Mucosa of stomach (tissue), 1 donor: ENCODE results near the gene LGR6.
"Not testable (repeated sequence)": the region's sequence is repeated elsewhere in the genome, so short reads cannot be mapped to it uniquely, and the experiment has no call there.

Experiments used
- H3K27me3 ChIP-seq: one replicate; pipeline ENCODE4 v1.7.0; 2013; ENCODE audit warnings: mild to moderate bottlenecking, low read length; ENCODE audit not compliant: control insufficient read depth, insufficient read depth
- H3K36me3 ChIP-seq: one replicate; pipeline ENCODE4 v1.7.0; 2013; ENCODE audit warnings: low read length; ENCODE audit not compliant: control insufficient read depth, insufficient read depth
- H3K4me1 ChIP-seq: one replicate; pipeline ENCODE4 v1.7.0; 2013; ENCODE audit warnings: mild to moderate bottlenecking, low read length; ENCODE audit not compliant: control insufficient read depth, insufficient read depth
- H3K4me3 ChIP-seq: one replicate; pipeline ENCODE4 v1.7.0; 2013; ENCODE audit warnings: low read length
- H3K9ac ChIP-seq: one replicate; pipeline ENCODE4 v1.7.0; 2013; ENCODE audit warnings: mild to moderate bottlenecking, low read length, moderate library complexity
- H3K9me3 ChIP-seq: one replicate; pipeline ENCODE4 v1.7.0; 2013; ENCODE audit warnings: mild to moderate bottlenecking, low read length, moderate library complexity; ENCODE audit not compliant: control insufficient read depth
- donor health status: Pancreatic carcinoma.

LGR6 gene

GRCh38 chr1:202187041-202187671 is 6.4 kb upstream of the LGR6 start:
- peaks cover 7% of the 10 kb centered on the region for H3K4me1 ChIP-seq
- H3K4me3 ChIP-seq, result no peak overlapping the region
- H3K36me3 ChIP-seq, result no peaks in the 10 kb centered on the region
- peaks cover 18% of the 10 kb centered on the region for H3K27me3 ChIP-seq
- no peaks in the 10 kb centered on the region for H3K9me3 ChIP-seq
- no peak overlapping the region for H3K9ac ChIP-seq

GRCh38 chr1:202187697-202188407 is 5.7 kb upstream of the LGR6 start:
- Histone ChIP-seq H3K36me3 (no peaks in the 10 kb centered on the region), H3K27me3 (peaks cover 22% of the 10 kb centered on the region), H3K4me3 (no peak overlapping the region), H3K4me1 (peaks cover 8% of the 10 kb centered on the region), H3K9me3 (no peaks in the 10 kb centered on the region), H3K9ac (no peak overlapping the region)

GRCh38 chr1:202189001-202189790 is 4.4 kb upstream of the LGR6 start:
- no peaks in the 10 kb centered on the region for H3K9me3 ChIP-seq
- H3K4me1 ChIP-seq, result peaks cover 15% of the 10 kb centered on the region
- no peak overlapping the region for H3K9ac ChIP-seq
- peaks cover 35% of the 10 kb centered on the region for H3K27me3 ChIP-seq
- no peak overlapping the region for H3K4me3 ChIP-seq
- H3K36me3 ChIP-seq, result no peaks in the 10 kb centered on the region

- Histone ChIP-seq H3K36me3 (no peaks in the 10 kb centered on the region), H3K4me3 (no peak overlapping the region), H3K27me3 (peaks cover 30% of the 10 kb centered on the region), H3K4me1 (peaks cover 8% of the 10 kb centered on the region), H3K9me3 (no peaks in the 10 kb centered on the region), H3K9ac (no peak overlapping the region)
Observed at GRCh38 chr1:202189918-202190715, 3.5 kb upstream of the LGR6 start.

GRCh38 chr1:202191391-202191790 is 2.2 kb upstream of the LGR6 start:
- H3K27me3 ChIP-seq, result peaks cover 23% of the 10 kb centered on the region
- H3K4me3 ChIP-seq, H3K9me3 ChIP-seq, H3K36me3 ChIP-seq, H3K9ac ChIP-seq, H3K4me1 ChIP-seq: not testable (repeated sequence)

GRCh38 chr1:202192770-202193613 is 607 bp upstream of the LGR6 start:
- Histone ChIP-seq H3K9ac (no peak overlapping the region), H3K4me3 (no peak overlapping the region)

GRCh38 chr1:202194328-202194648 is 689 bp downstream of the LGR6 start:
- H3K4me3 ChIP-seq, result no peak overlapping the region
- H3K9me3 ChIP-seq, result no peaks in the 10 kb centered on the region
- peaks cover 18% of the 10 kb centered on the region for H3K4me1 ChIP-seq
- no peak overlapping the region for H3K9ac ChIP-seq
- H3K36me3 ChIP-seq, result no peaks in the 10 kb centered on the region
- H3K27me3 ChIP-seq, result peaks cover 24% of the 10 kb centered on the region

More at GRCh38 chr1:202192770-202193613, 607 bp upstream of the LGR6 start:
- no peaks in the 10 kb centered on the region for H3K36me3 ChIP-seq
- H3K27me3 ChIP-seq, result peaks cover 24% of the 10 kb centered on the region
- peaks cover 8% of the 10 kb centered on the region for H3K4me1 ChIP-seq
- no peaks in the 10 kb centered on the region for H3K9me3 ChIP-seq

- Histone ChIP-seq H3K36me3 (no peaks in the 10 kb centered on the region), H3K27me3 (peaks cover 21% of the 10 kb centered on the region), H3K4me3 (no peak overlapping the region), H3K4me1 (peaks cover 31% of the 10 kb centered on the region), H3K9me3 (no peaks in the 10 kb centered on the region), H3K9ac (no peak overlapping the region)
Observed at GRCh38 chr1:202197653-202198365, 4.2 kb downstream of the LGR6 start.

- Histone ChIP-seq H3K9me3 (no peaks in the 10 kb centered on the region), H3K36me3 (no peaks in the 10 kb centered on the region), H3K4me3 (no peak overlapping the region), H3K27me3 (peaks cover 15% of the 10 kb centered on the region), H3K9ac (no peak overlapping the region), H3K4me1 (peaks cover 26% of the 10 kb centered on the region)
Observed at GRCh38 chr1:202198366-202198724, 4.7 kb downstream of the LGR6 start.

GRCh38 chr1:202199040-202199889 is 5.7 kb downstream of the LGR6 start:
- Histone ChIP-seq H3K9me3 (no peaks in the 10 kb centered on the region), H3K36me3 (no peaks in the 10 kb centered on the region), H3K4me3 (no peak overlapping the region), H3K9ac (peak overlapping the region; percentile 15), H3K27me3 (peaks cover 6% of the 10 kb centered on the region), H3K4me1 (peaks cover 24% of the 10 kb centered on the region)
